Testis (tissue), 2 donors: Measurements from ENCODE around the gene RSAD1.
A peak's percentile ranks its signal among the peaks of the same experiment; 100 is the strongest.

Source experiments
- CTCF ChIP-seq, 3 experiments: fragments of 450-650 bp in 2 of 3; fragments of 200-600 bp in 1 of 3; sonication (generic) in 1 of 3; IDR thresholded peaks; one replicate each; pipeline ENCODE4 v1.5.1; 2016 to 2019; ENCODE audit warnings: antibody characterized with exemption in 3 of 3, mild to moderate bottlenecking in 2 of 3, moderate library complexity in 1 of 3
- POLR2A ChIP-seq: fragments of 450-650 bp; IDR thresholded peaks from one replicate; pipeline ENCODE4 v1.6.1; 2017; ENCODE audit warnings: antibody characterized with exemption, mild to moderate bottlenecking, moderate library complexity

GRCh38 chr17:50501054-50501453, 22.4 kb downstream of the RSAD1 start:
- TF ChIP-seq CTCF (IDR thresholded peaks at IDR 0.05) (peak in 2 of 3 experiments; percentile 5 to 16), POLR2A (no peak)
